ENCODE measurements around the gene HSD17B4.

- TF ChIP-seq EZH2 (IDR thresholded peaks at IDR 0.05; ENCODE audit: borderline replicate concordance, low read depth, low read length) (no peak), ZNF134 (CRISPR knock-in tag; conservative IDR thresholded peaks at IDR 0.05) (no peak), ZNF609 (CRISPR knock-in tag; IDR thresholded peaks at IDR 0.05; ENCODE audit: borderline replicate concordance) (no peak), MXD1 (CRISPR knock-in tag; IDR thresholded peaks at IDR 0.05; ENCODE audit: borderline replicate concordance, poor library complexity, severe bottlenecking) (no peak), CBFB (CRISPR knock-in tag; IDR thresholded peaks at IDR 0.05) (no peak), ZNF318 (IDR thresholded peaks at IDR 0.05; ENCODE audit: borderline replicate concordance in 1 of 2, low read depth in 1 of 2) (no peak)
Observed at GRCh38 chr5:119478781-119479180, 26.5 kb downstream of the HSD17B4 start.
